Stimulated activated CD4-positive, alpha-beta T cell treated with anti-CD3 and anti-CD28 coated beads, Interleukin-2, amount 100 ng/mL, for 48 hours (primary cell): ENCODE data around the gene MAGI1.

Experiments used
- DNase-seq, 2 donors: peaks; one replicate each; pipeline ENCODE4 v3.0.0-alpha.2; 2020

Gene MAGI1

DNA sequence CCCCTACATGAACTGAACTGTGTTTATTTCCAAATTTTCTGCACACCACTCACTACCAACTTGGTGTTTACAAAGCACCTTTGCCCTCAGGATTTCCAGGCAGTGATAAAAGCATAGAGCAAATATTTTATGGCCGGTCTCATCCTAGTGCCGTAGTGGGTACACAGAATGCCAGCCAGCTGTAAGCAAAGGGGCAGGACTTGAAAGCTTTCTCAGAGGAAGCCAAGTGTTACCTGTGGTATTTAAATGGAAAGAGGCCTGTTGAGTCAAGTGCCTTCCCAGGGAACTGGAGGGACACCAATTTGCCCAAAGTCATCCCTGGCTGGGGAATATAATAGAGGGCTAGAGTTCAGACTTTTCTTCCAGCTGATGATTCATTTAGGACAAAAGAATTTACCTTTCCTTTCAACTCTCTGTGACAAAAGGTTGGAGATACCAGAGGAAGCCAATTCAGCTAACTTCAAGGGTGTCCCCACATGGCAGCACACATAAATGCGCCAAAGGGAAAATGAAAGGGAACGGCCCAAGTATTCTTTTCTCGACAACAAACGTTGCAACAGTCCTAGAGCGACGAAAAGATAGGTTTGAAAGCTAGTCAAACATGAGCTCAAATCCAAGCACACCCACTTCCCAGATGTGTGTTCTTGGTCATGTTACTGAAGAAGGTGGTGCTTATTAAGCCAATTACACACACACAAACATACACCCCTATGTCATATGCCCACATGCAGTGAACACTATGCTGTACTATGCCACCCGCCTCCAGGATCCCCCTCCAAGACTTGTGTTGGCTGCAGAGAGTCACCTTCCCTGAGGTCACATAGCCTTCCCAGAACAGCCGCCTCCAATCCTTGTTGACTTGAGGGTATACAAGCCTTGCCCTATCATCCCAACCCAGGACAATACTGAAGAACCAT is 27.7 kb downstream of the MAGI1 start:
- DNase-seq: no peak

DNA sequence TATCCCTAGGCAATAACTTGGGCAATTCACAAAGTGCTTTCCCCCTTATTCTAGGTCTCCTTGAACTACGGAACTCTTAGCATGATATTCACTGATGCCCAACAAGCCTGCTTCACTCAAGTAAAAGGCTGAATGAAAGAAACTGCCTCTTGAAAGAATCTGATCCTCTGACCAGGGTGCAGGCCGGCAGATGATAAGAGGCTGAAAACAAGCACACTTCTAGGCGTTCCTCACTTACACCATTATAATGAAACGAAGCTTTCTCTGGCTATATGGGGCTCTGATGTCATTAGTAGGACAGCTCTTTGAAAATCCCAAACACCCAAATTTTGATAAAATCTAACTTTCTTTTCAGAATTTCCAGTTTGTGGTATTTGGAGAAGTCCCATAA is 28.4 kb downstream of the MAGI1 start:
- no peak for DNase-seq

DNA sequence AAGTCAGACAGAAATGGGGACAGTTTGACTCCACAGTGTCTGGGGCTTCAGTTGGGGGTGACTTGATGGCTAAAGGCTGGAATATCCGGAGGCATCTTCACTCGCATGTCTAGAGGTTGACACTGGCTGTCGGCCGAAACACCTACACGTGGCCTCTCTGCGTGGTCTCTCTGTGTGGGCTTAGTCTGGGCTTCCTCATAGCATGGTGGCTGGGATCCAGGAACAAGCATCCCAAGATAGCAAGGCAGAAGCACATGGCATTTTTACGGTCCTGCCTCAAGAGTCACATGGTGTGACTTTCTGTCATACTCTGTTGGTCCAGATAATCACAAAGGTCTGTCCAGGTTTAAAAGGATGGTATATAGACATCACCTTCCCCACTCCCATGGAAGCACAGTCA is 34.5 kb downstream of the MAGI1 start:
- no peak for DNase-seq

DNA sequence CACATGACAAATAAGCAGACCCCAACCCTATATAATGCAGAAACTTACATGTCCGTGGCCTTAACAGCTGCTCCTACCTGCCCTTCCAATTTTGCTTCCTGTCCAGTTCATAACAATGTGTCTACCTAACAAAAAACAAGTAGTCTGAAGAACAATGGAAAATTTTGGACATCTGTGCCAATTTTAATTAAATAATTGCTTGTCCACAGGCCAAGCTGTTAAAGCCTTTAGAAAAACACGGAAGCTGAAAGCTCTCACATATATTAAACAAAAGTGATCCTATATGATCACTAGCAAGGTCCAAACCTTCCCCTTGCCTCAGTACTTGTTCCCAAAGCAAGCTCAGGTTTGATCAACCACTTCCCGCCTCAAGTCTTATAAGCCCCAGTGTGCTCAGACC is 37.1 kb downstream of the MAGI1 start:
- no peak for DNase-seq

DNA sequence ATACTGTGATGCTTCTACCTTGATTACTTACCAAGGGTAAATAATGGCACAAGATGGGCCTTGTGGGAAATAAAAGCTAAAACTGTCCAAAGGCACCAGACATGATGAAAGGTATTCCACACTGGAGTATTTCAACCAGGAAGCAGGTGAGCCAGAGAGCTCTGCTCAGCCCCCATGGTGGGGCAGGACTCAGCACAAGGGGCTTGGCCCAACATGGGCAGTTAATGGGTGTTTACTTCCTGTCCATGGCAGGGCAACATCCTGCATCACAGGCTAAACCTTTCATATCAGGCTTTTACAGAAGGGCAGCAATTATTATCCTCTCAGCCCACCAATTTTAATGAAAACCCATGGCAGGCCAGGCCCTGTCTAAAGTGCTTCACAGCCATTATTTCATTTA is 38.2 kb downstream of the MAGI1 start:
- DNase-seq: no peak

DNA sequence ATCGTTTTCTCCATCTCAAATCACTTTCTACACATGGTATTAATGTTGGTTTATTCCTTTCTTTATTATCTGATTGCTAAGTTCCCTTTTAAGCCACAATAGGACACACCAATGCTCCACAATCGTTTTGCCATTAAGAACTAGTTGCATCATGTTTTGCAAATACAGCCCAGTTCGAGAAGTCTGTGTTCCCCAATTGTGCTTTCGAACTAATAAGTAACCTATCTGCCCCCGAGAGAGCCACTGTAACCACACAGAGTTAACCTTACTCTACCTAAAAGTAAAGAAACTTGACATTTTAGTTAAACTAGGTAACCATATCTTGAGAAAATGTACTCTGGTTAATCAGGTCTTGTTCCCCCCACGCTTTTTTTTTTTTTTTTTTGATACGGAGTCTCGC is 39.1 kb downstream of the MAGI1 start:
- DNase-seq: no peak

DNA sequence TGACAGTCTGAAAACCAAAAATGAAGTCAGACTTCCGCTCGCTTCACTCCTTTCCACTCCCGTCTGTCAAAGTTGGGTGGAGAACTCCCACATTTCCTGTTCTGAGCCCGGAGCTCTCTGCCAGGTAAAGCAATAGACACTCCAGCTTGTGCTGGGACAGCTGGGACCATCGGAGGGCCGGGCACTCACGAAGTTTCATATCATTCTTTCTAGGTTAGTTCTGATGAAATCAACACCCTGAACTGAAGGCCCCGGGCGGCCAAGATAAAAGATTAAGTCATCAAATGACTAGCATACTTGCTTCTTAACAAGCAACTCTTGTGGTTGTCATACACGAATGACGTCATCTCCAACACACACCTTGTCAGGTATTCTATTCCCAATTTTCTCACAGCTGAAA is 42.1 kb downstream of the MAGI1 start:
- no peak for DNase-seq

DNA sequence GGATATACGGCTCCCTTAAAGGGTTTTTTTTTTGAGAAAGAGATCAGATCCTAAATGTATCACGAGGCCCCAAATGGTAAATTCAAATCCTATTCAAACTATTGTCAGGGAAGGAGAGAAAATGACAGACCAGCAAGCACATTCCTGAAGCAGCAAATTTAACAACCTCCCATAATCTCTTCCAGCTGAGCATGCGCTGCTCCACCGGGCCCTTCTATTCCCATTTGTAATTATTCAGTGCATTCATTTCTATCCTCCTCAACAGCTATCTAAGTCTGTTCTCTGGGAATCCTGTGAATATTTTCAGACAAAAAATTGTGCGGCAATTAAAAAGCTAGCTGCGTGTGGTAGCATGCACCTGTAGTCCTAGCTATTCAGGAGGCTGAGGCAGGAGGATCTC is 43.2 kb downstream of the MAGI1 start:
- no peak for DNase-seq

DNA sequence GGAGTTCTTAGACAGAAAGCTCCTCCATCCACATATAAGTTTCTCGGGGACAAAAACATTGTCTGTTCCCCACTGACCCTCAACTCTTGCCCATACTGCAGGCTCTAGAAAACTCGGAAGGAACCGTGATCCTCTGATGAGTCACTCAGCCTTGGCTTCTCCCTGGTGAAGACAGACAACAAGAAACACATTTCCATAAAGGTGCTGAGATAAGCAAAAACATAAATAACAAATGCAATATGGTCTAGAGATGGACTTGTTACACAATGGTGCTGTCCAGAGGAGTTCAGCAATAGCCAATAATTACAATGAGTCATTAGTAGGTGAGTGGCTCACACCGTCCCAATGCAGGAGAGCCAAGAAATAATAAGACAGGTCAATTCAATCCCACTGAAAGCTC is 43.7 kb downstream of the MAGI1 start:
- DNase-seq: no peak

DNA sequence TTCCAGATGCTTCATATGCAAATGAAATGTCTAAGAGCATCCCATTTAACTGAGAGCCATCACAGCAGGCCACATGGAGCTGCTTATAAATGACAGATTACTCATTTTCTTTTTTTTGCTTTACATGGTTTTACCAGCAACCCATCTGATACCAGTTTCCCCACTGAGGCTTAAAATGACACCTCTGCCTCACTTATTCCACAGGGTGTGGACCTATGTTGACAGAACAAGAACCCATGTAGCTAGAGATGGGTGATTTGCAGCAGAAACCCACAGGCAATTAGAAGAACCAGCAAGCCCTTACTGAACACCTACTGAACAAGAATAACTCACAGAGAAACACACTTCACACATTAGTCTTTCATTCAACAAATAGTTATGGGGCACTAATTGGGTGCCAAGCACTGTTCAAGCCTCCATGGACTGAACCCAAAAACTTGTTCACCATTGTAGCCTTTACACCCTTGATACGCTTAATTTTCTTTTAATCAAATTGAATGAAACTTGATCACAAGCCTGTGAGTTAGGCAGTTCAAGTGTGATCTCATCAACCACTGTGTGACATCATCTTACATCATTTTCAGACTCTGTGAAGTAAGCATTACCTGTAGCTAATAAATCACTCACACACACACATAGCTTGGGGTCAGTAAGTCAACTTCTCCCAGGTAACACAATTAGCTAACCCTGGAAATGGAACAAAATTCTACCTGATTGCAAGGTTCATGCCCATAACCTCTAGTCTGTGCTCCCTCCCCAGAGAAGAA is 45.4 kb downstream of the MAGI1 start:
- DNase-seq: no peak

DNA sequence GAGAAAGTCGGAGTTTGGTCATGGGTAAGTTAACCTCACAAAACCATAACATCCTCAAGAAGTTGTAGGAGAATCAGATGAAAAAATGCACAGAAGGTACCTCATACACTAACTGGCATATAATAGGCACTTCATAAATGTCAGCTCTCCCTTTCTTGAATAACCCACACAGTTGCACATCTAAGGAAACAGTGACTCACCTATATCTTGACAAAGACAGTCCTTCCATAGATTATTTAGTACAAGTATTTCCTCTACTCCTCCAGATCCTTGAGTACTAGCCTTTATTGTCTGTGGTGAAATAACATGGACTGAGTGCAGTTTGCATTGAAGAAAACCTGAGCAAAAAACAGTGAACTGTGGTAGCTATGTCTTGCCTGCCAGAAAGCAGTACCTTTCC is 46.6 kb downstream of the MAGI1 start:
- no peak for DNase-seq

DNA sequence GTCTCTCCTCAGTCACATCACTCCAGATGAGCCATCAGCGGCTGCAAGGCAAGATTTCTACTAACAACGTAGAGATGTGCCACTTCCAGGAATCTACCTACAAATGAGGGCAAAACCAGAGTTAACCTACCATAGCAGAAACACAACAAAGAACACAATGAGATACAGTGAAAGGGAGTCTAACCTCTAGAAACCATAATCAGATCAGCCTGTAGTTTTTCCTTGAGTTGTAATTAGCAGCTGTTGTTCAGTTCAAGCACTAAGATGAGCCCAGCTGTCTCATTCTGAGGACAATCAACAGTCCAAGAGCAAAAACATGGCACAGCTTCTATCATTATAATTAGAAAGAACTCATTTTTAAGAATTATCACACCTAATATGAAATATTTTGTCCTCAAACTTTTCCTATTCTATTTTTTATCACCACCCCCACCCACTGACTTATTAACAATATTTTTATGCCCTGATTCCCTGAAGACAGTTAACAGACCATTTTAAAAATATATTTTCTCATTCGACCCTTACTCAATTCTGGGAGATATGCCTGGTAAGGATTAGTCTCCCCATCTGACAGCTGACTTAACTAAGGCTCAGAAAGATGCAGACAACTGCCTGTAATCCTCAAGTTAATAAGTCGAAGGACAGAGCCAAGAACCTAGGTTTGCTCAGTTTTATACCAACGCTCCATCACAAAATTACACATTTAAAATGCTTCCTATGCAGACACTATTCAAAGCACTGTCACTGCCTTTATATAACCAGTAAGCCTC is 50.1 kb downstream of the MAGI1 start:
- no peak for DNase-seq

DNA sequence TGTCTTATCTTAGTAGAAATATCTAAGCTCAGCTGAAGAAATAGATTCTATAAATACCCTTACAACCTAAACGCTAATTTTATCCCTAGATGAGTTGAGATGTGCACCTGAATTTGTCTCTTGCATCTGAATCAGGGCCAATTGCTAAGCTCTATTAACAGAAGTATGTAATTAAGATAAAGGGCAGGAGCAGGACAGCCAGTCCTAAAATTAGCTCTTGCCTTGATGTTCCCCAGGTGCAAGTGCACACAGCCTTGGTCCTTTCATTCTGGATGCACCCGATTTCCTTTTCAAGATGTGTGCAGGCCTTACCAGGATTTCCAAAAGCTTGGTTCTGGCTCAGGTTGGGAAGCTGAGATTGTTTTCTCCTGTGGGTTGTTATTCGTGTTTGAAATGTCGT is 52.4 kb downstream of the MAGI1 start:
- no peak for DNase-seq

DNA sequence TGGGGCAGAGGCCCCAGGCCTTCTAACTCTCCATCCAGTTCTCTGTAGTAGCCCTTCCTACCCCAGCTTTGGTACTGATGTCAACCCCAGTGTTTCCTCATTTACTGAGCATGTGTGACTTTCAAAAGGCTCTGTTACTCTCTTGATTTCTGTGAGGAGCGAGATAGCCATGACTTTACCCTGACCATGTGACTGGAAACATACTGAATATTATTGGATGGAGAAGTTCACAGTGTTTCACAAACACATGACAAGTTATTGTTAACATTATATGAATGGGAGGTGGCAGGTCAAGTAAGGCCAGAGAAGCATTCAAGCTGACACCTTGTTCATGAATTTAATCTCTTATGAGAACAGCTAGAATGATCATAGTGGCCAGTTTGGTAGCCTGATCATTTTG is 53.7 kb downstream of the MAGI1 start:
- DNase-seq: no peak

DNA sequence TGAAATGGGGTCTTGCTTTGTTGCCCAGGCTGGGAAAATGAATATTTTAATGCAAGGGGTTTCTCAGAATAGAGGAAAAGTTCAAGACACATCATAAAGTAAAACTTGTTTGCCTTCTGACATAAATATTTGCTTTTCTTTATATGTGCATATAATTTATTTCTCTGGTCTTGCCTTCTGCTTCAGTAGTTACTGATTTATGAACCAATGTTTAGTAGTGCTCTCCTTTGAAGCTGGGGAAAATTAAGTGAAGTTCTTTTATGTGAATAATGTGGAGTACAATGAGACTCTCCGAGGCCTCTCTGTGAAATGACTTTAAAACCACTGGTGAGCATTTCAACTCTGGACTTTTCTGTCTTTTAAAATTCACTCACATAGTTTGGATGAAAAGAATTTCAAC is 55.6 kb downstream of the MAGI1 start:
- DNase-seq: no peak

DNA sequence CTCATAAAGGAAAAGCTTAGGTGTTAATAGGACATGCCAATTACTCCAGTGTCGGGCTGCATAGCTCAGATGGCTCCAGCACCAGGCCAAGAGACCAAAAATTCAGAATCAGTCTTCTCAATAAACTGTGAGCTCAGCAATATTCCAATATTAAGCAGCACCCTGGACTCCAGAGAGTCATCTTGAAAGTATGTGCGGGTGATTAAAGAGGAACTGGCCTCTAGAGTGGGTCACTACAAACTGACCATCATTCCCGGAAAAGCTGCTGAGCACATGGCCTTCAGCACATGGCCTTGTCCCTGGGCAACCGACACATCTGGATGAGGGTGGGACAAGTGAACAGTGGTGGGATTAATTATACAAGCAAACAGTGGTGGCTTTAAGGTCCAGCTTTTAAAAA is 59.0 kb downstream of the MAGI1 start:
- no peak for DNase-seq

DNA sequence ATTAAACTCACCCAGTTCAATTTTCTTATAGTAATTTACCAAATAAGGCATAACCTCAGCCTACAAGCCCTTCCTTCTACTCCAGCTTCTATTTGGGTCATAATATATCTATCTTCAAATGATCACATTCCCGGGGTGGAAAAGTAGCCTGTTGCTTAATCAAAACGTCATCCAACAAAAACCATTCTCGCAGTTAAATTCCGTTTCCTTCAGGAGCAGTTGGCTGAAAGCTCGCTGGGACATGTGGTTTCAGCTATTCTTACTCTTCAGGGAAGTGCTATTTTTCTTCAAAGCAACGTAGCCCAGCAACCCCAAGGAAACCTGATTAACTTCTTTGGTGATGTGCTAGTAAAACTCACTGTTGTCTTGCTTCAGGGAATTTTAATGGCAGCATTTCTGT is 59.6 kb downstream of the MAGI1 start:
- DNase-seq: no peak

DNA sequence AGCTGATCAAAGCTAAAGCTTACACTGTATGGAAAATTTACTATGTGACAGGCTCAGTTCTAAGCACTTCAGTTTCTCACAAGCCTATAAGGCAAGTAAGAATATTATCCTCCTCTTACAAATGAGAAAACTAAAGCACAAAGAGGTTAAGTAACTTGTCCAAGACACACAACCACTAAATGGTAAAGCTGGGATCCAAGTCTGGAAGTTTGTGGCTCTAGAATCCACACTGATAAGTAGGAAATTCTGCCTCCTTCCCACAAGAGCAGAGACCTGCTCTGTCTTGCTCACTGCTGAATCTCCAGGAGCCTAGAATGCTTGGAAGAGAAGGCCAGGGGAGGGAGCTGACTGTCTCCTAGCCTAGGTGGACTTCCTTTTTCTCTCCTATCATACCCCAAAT is 60.6 kb downstream of the MAGI1 start:
- DNase-seq: no peak

DNA sequence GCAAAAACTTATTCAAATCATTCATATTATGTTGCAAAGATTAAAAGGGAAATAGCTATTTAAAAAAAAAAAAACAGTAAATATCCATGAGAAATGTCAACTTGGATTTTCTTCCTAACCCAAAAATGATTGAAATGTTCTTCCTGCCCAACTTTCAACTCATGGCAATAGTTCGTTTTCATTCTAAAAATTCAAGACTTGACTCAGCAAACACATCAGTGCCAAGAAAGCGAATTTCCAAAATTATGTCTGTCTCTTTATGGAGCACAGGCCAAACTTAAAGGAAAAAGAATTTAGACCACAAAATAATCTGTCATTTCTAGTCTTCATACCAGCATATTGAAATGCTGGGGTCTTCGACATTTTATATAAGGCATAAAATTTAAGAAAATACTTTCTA is 63.7 kb downstream of the MAGI1 start:
- DNase-seq: no peak

DNA sequence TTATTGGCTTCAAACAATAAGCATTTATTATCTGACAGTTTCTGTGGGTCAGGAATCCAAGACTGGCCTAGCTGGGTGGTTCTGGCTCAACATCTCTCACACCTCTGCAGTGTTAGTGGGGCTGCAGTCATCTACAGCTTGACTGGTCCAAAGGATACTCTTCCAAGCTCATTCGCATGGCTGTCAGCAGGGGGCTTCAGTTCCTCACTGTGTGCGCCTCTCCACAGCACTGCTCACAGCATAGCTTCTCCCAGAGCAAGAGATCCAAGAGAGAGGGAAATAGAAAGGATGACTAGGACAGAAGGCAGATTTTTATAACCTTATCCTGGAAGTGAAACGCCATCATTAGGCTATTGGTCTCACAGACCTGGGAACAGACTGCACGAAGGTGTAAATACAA is 64.2 kb downstream of the MAGI1 start:
- no peak for DNase-seq

DNA sequence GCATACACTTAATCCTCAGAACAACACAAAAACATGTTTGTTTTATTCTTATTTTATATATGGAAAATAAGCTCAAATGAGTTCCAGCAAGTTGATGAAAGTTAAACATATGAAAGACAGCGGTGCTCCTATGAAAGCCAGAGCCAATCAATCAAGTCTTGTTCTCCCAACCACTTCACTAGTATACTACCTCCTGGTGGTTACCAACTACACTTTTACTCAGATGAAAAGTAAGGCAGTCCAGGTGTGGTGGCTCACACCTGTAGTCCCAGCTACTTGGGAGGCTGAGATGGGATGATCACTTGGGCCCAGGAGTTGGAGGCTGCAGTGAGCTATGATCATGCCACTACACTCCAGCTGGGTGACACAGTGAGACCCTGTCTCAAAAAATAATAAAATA is 66.0 kb downstream of the MAGI1 start:
- DNase-seq: no peak

DNA sequence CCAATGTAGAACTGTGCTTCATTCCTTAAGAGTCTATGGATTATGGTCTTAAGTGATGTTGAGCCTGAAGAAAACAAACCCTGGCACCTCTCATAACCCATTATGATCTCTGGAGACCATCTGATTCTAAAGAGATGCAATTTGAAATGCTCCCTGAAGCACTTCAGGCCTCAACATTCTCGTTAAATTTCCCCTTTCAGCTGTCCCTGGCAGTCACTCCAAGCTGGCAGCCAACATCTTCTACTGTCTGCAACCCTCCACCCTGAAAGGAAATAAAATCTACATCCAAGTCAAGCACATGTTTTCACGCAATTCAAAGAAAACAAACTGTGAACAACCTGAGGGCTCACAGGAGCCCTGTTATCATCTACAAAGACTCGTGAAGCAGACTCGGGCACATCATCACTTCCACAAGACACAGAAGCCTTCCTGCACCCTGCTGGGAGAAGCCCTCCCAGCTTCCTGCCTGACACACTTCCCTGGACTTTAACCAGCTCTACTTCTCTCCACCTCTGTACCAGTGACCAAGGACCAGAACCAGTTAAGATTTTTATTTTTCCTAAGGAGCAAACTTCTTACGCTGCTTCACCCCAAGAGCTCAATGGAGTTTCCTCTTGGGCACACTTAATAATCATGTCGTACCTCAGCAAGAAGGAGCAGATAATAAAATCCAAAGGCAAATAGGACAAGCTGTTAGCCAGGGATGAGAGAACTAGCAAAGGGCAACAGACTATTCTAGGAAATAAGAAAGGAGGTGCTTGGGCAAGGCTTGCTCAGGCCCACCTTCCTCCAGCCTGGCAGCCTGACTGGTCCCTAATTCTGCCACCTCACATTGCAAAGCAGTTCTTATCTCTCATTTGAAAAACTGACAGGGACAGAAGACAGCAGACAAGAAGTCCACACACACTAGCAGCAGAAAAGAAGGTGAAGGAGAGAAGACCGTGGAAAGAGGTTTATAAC is 67.1 kb downstream of the MAGI1 start:
- DNase-seq: no peak

DNA sequence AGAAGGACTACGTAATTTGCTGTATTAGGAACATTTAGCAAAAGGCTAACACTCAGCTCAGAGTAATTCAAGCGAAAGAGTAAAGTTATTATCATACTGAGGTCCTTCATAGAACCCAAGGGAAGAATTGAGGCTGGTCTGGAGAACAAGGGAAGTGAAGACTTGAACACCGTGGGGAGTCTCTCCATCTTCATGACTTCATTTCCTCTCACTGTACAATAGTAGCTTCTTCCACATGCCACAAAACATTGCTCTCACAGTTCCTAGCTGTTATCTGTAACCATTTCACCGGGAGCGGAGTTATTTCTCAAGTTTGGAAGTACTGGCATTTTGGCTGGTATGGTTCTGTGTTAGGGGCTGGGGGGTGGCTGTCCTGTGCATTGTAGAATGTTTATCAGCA is 69.7 kb downstream of the MAGI1 start:
- no peak for DNase-seq
